GM13976 (cell line): ENCODE data around the gene RET.
A peak's percentile ranks its signal among the peaks of the same experiment; 100 is the strongest.

Experiments
- DNase-seq: peaks from one replicate; pipeline ENCODE4 v3.0.0; 2012; ENCODE audit warnings: low spot score
- CTCF ChIP-seq: IDR thresholded peaks from 2 replicates; pipeline ENCODE4 v1.5.1; 2012; ENCODE audit warnings: borderline replicate concordance, mild to moderate bottlenecking; ENCODE audit not compliant: insufficient read depth; ENCODE audit errors: extremely low read depth, missing control alignments, control extremely low read depth
- in situ Hi-C: fragments of 300-500 bp; cut with MboI; formaldehyde crosslinking; loops from one replicate; pipeline ENCODE4 v1.12.0; 2022; ENCODE audit warnings: low sequenced_read_pairs, mixed read lengths, inconsistent platforms; ENCODE audit not compliant: unreplicated experiment

Gene RET

GRCh38 chr10:43125274-43125845, 48.5 kb downstream of the RET start:
- TF ChIP-seq CTCF = no peak
- in situ Hi-C loops = no loop called here
- no peak for DNase-seq

- no peak for DNase-seq
- no peak for TF ChIP-seq CTCF
- in situ Hi-C loops = no loop called here
Observed at GRCh38 chr10:43125881-43126731, 49.2 kb downstream of the RET start.

- no peak for DNase-seq
- in situ Hi-C loops = no loop called here
- no peak for TF ChIP-seq CTCF
Observed at GRCh38 chr10:43126759-43127424, 50.0 kb downstream of the RET start.

GRCh38 chr10:43127442-43127841, 50.6 kb downstream of the RET start:
- in situ Hi-C loops = no loop called here
- no peak for TF ChIP-seq CTCF
- DNase-seq = no peak

GRCh38 chr10:43128331-43128730, 51.5 kb downstream of the RET start:
- TF ChIP-seq CTCF = no peak
- no peak for DNase-seq
- in situ Hi-C loops = no loop called here

GRCh38 chr10:43128958-43129706, 52.3 kb downstream of the RET start:
- in situ Hi-C loops = no loop called here
- DNase-seq = peak; percentile 69
- no peak for TF ChIP-seq CTCF
